Vagina (tissue), 2 donors: ENCODE measurements around the gene PDE8A. TPM values are rescaled to one million over a fixed set of nuclear protein-coding genes. Genes with fewer than 3 reads are reported as not detected.

Source experiments
- DNase-seq, 2 donors: peaks; one replicate each; pipeline ENCODE4 v3.0.0-alpha.2; 2017; ENCODE audit errors: extremely low spot score in 2 of 2
- H3K27ac ChIP-seq: fragments of 200-600 bp; sonication (generic); one replicate; pipeline ENCODE4 v1.5.1; 2019
- H3K27me3 ChIP-seq: fragments of 200-600 bp; sonication (generic); one replicate; pipeline ENCODE4 v1.5.1; 2019
- H3K36me3 ChIP-seq, 2 donors: fragments of 200-600 bp; sonication (generic); one replicate each; pipeline ENCODE4 v1.5.1; 2017 to 2019
- H3K4me1 ChIP-seq: fragments of 200-600 bp; sonication (generic); one replicate; pipeline ENCODE4 v1.5.1; 2019
- H3K4me3 ChIP-seq, 2 donors: fragments of 200-600 bp; sonication (generic); 1 replicate in 1 of 2; 2 replicates in 1 of 2; pipeline ENCODE4 v1.5.1; 2016 to 2019
- H3K9me3 ChIP-seq: fragments of 200-600 bp; sonication (generic); one replicate; pipeline ENCODE4 v1.5.1; 2019
- POLR2A ChIP-seq, 2 donors: fragments of 450-650 bp; IDR thresholded peaks; one replicate each; pipeline ENCODE4 v1.6.1; 2017; ENCODE audit warnings: antibody characterized with exemption in 2 of 2, mild to moderate bottlenecking in 2 of 2, moderate library complexity in 2 of 2
- POLR2AphosphoS5 ChIP-seq, 2 donors: sonication (generic); formaldehyde crosslinking; IDR thresholded peaks; one replicate each; pipeline ENCODE4 v1.9.0; 2017; ENCODE audit warnings: antibody characterized with exemption in 2 of 2, mild to moderate bottlenecking in 2 of 2, low read depth in 1 of 2; ENCODE audit not compliant: insufficient read depth in 1 of 2
- intact Hi-C: fragments of 100-400 bp; cut with DNase I; formaldehyde crosslinking; loops from one replicate; pipeline ENCODE4 v1.15.1; 2023
- total RNA-seq: library from RNA; depleted of rRNA; stranded (reverse); fragments of >200 nt; gene quantifications from one replicate; pipeline ENCODE4 v1.2.3, GENCODE V29; 2016
- TF ChIP-seq, protein P1 (sequence below), 3 experiments: fragments of 450-650 bp in 2 of 3; fragments of 200-600 bp in 1 of 3; sonication (generic) in 1 of 3; IDR thresholded peaks; one replicate each; pipeline ENCODE4 v1.5.1; 2017 to 2019; ENCODE audit warnings: antibody characterized with exemption in 3 of 3, mild to moderate bottlenecking in 2 of 3, moderate library complexity in 2 of 3

Gene PDE8A
- total RNA-seq, 1 donor from 2014 or later = 33.9 TPM

DNA sequence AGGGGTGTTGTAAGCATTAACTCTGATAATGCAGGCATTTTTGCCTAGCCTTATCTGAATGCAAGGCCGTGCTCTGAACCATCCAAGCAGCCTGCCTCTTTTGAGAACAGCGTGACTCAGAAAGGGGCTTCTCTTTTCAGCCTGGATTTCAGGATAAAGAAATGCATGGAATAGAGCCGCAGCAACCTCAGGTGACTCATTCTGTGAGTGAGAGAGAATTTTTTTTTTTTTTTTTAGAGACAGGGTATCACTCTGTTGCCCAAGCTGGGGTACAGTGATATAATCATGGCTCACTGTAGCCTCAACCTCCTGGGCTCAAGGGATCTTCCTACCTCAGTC, 20.6 kb upstream of the PDE8A start:
- no peaks in the 10 kb centered on the region for H3K9me3 ChIP-seq
- H3K4me3 ChIP-seq = no peak overlapping the region
- H3K27me3 ChIP-seq = no peaks in the 10 kb centered on the region
- no peaks in the 10 kb centered on the region for H3K36me3 ChIP-seq
- intact Hi-C loops = no loop called here
- no peak overlapping the region for H3K27ac ChIP-seq
- H3K4me1 ChIP-seq = no peaks in the 10 kb centered on the region
- TF ChIP-seq, protein P1, sequence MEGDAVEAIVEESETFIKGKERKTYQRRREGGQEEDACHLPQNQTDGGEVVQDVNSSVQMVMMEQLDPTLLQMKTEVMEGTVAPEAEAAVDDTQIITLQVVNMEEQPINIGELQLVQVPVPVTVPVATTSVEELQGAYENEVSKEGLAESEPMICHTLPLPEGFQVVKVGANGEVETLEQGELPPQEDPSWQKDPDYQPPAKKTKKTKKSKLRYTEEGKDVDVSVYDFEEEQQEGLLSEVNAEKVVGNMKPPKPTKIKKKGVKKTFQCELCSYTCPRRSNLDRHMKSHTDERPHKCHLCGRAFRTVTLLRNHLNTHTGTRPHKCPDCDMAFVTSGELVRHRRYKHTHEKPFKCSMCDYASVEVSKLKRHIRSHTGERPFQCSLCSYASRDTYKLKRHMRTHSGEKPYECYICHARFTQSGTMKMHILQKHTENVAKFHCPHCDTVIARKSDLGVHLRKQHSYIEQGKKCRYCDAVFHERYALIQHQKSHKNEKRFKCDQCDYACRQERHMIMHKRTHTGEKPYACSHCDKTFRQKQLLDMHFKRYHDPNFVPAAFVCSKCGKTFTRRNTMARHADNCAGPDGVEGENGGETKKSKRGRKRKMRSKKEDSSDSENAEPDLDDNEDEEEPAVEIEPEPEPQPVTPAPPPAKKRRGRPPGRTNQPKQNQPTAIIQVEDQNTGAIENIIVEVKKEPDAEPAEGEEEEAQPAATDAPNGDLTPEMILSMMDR (IDR thresholded peaks at IDR 0.05) = no peak
- TF ChIP-seq POLR2AphosphoS5 (IDR thresholded peaks at IDR 0.05; ENCODE audit: insufficient read depth in 1 of 2, low read depth in 1 of 2) = no peak
- TF ChIP-seq POLR2A (IDR thresholded peaks at IDR 0.05) = no peak
- no peak for DNase-seq

DNA sequence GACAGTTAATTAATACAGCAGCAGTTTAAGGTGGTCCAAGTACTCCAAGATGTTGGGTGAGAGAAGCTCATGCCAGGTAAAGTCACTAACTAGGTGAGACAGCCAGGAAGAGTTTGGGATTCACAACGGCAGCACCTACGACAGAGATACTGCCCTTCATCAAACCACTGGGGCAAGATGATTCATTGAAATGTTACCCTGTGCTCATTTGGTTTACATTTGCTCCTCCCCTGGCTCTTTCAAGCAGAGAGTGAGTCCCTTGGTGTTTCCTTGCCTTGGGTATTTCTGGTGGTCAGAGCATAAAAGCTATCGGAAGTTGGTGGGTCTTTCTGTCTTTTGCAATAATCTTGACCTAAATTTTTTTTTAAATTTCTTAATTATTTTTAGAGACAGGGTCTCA, 19.9 kb upstream of the PDE8A start:
- TF ChIP-seq POLR2A (IDR thresholded peaks at IDR 0.05) (no peak), POLR2AphosphoS5 (IDR thresholded peaks at IDR 0.05; ENCODE audit: insufficient read depth in 1 of 2, low read depth in 1 of 2) (no peak)
- TF ChIP-seq, protein P1 (IDR thresholded peaks at IDR 0.05) = no peak
- intact Hi-C loops = no loop called here
- no peak overlapping the region for H3K27ac ChIP-seq
- no peaks in the 10 kb centered on the region for H3K4me1 ChIP-seq
- H3K36me3 ChIP-seq = no peaks in the 10 kb centered on the region
- no peaks in the 10 kb centered on the region for H3K27me3 ChIP-seq
- H3K9me3 ChIP-seq = no peaks in the 10 kb centered on the region
- no peak for DNase-seq
- no peak overlapping the region for H3K4me3 ChIP-seq

DNA sequence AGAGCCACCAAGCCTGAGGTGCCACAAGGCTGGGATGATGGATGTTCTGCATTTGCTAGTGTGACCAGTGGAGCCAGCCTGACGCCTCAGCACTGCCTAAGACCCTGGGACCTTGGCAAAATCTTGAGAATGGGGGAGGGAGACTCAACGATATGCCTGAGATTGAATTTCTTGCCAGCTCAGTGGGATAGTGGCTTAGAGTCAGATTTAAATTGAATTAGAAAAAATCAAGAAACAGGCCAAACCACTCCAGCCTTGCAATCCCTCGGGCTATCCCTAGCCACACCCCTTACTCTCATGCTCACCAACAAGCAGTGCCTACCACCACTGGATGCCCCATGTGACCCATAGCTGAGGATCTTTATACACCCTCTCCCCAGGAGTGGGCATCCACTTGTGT, 18.7 kb upstream of the PDE8A start:
- Histone ChIP-seq H3K9me3 (no peaks in the 10 kb centered on the region), H3K36me3 (no peaks in the 10 kb centered on the region), H3K27ac (no peak overlapping the region), H3K4me1 (no peaks in the 10 kb centered on the region), H3K27me3 (no peaks in the 10 kb centered on the region), H3K4me3 (no peak overlapping the region)
- TF ChIP-seq, protein P1 (IDR thresholded peaks at IDR 0.05) = no peak
- TF ChIP-seq POLR2AphosphoS5 (IDR thresholded peaks at IDR 0.05; ENCODE audit: insufficient read depth in 1 of 2, low read depth in 1 of 2) (no peak), POLR2A (IDR thresholded peaks at IDR 0.05) (no peak)
- DNase-seq = no peak
- intact Hi-C loops = no loop called here

DNA sequence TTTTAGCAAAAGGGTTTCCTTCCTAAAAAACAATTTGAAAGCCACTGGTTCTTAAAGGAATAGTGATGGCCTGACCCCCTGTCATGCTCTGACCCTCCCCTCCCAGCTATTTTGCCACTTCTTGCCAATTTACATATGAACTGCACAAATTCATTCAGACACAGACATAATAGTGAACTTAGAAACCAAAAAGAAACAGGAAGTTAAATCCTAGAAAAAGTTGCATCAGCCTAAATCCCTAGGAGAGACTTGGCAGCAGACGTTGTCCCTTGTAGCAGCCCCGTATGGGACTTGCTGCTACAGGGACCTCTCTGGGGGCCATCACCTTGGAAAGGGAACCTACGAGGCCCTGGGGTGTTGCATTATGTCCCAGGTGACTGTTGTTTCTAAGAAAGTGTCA, 14.3 kb upstream of the PDE8A start:
- H3K36me3 ChIP-seq = no peaks in the 10 kb centered on the region
- H3K4me1 ChIP-seq = no peaks in the 10 kb centered on the region
- no peak overlapping the region for H3K27ac ChIP-seq
- intact Hi-C loops = no loop called here
- no peak for DNase-seq
- no peaks in the 10 kb centered on the region for H3K27me3 ChIP-seq
- TF ChIP-seq POLR2A (IDR thresholded peaks at IDR 0.05) = no peak
- no peak overlapping the region for H3K4me3 ChIP-seq
- H3K9me3 ChIP-seq = no peaks in the 10 kb centered on the region

DNA sequence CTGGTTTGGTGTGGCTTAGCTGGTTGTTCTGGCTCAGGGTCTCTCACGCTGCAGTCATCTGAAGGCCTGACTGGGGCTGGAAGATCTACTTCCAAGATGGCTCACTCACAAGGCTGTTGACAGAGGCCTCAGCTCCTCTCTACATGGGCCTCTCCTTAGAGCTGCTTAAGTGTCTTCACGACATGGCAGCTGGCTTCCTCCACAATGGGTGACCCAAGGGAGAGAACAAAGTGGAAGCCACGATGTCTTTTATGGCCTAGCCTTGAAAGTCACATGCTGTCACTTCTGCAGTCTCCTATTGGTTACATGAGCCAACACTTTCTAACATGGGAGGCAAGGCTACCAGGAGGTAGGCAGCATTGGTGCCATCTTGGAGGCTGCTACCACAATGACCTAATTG, 13.4 kb upstream of the PDE8A start:
- DNase-seq = no peak
- H3K4me3 ChIP-seq = no peak overlapping the region
- no peaks in the 10 kb centered on the region for H3K36me3 ChIP-seq
- TF ChIP-seq POLR2AphosphoS5 (IDR thresholded peaks at IDR 0.05; ENCODE audit: insufficient read depth in 1 of 2, low read depth in 1 of 2) = no peak
- no peak for TF ChIP-seq POLR2A (IDR thresholded peaks at IDR 0.05)
- TF ChIP-seq, protein P1 (IDR thresholded peaks at IDR 0.05) = no peak
- no peaks in the 10 kb centered on the region for H3K9me3 ChIP-seq
- no peaks in the 10 kb centered on the region for H3K4me1 ChIP-seq
- no peaks in the 10 kb centered on the region for H3K27me3 ChIP-seq
- intact Hi-C loops = no loop called here
- no peak overlapping the region for H3K27ac ChIP-seq

DNA sequence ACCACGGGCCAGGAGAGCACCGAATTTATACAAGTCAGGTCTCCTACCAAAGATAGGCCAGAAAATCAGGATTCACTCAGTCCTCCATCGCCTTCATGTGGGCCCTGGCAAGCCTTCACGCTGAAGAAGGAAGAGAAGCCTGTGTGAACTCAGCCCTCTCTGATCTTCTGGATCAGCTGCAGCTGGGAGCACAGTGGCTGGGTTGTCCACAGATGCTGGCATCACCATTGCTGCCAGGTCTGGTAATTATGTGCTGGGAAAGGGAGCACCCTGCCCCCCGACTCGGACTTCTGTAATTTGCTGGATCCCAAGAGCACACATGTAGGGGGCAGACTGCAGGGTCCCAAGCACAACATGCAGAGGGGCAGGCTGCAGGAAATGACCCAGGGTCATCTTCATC, 12.4 kb upstream of the PDE8A start:
- intact Hi-C loops = no loop called here
- Histone ChIP-seq H3K4me1 (no peaks in the 10 kb centered on the region), H3K4me3 (no peak overlapping the region), H3K27ac (no peak overlapping the region), H3K27me3 (no peaks in the 10 kb centered on the region), H3K9me3 (no peaks in the 10 kb centered on the region), H3K36me3 (no peaks in the 10 kb centered on the region)
- no peak for TF ChIP-seq POLR2A (IDR thresholded peaks at IDR 0.05)
- TF ChIP-seq, protein P1 (IDR thresholded peaks at IDR 0.05) = no peak
- no peak for DNase-seq
